ENCODE data around the gene P4HA2. TPM values are rescaled to one million over a fixed set of nuclear protein-coding genes. Genes with fewer than 3 reads are reported as not detected.

Gene P4HA2
- total RNA-seq, 1 experiment from 2014 or later, result 51.8 TPM

GRCh38 chr5:132204371-132205135 is 23.1 kb downstream of the P4HA2 start:
- CTCF ChIA-PET, result no interaction called here
- no peak for TF ChIP-seq CTCF (IDR thresholded peaks at IDR 0.05; ENCODE audit: unreplicated experiment)
- Mint-ChIP-seq H3K36me3 (ENCODE audit: insufficient read depth, unreplicated experiment) (peaks cover 6% of the 10 kb centered on the region), H3K27me3 (ENCODE audit: unreplicated experiment) (no peaks in the 10 kb centered on the region), H3K4me1 (ENCODE audit: low read depth, unreplicated experiment) (no peaks in the 10 kb centered on the region), H3K9me3 (ENCODE audit: low read depth, unreplicated experiment) (no peaks in the 10 kb centered on the region), H3K4me3 (ENCODE audit: low read depth, unreplicated experiment) (no peak overlapping the region), H3K27ac (ENCODE audit: unreplicated experiment) (no peak overlapping the region)
- no TSS peak for BruUV-seq (replicated peaks)
- DNase-seq, result no peak
- intact Hi-C loops (cut with micrococcal nuclease; ENCODE audit: unreplicated experiment), result no loop called here

- intact Hi-C loops (cut with micrococcal nuclease; ENCODE audit: unreplicated experiment), result no loop called here
- no TSS peak for BruUV-seq (replicated peaks)
- H3K27ac Mint-ChIP-seq (ENCODE audit: unreplicated experiment), result no peak overlapping the region
These were observed 23.7 kb downstream of the P4HA2 start for GRCh38 chr5:132203916-132204315.

GRCh38 chr5:132203464-132203818 is 24.2 kb downstream of the P4HA2 start:
- H3K36me3 Mint-ChIP-seq (ENCODE audit: insufficient read depth, unreplicated experiment), result peaks cover 6% of the 10 kb centered on the region
- no peaks in the 10 kb centered on the region for H3K9me3 Mint-ChIP-seq (ENCODE audit: low read depth, unreplicated experiment)
- no peak overlapping the region for H3K27ac Mint-ChIP-seq (ENCODE audit: unreplicated experiment)
- intact Hi-C loops (cut with micrococcal nuclease; ENCODE audit: unreplicated experiment), result no loop called here
- H3K4me1 Mint-ChIP-seq (ENCODE audit: low read depth, unreplicated experiment), result no peaks in the 10 kb centered on the region
- no peak for DNase-seq
- CTCF ChIA-PET, result no interaction called here
- BruUV-seq (replicated peaks), result no TSS peak
- no peak for TF ChIP-seq CTCF (IDR thresholded peaks at IDR 0.05; ENCODE audit: unreplicated experiment)
- no peaks in the 10 kb centered on the region for H3K27me3 Mint-ChIP-seq (ENCODE audit: unreplicated experiment)
- H3K4me3 Mint-ChIP-seq (ENCODE audit: low read depth, unreplicated experiment), result no peak overlapping the region

More at GRCh38 chr5:132203916-132204315, 23.7 kb downstream of the P4HA2 start:
- Mint-ChIP-seq H3K9me3 (ENCODE audit: low read depth, unreplicated experiment) (no peaks in the 10 kb centered on the region), H3K27me3 (ENCODE audit: unreplicated experiment) (no peaks in the 10 kb centered on the region), H3K36me3 (ENCODE audit: insufficient read depth, unreplicated experiment) (peaks cover 6% of the 10 kb centered on the region), H3K4me3 (ENCODE audit: low read depth, unreplicated experiment) (no peak overlapping the region), H3K4me1 (ENCODE audit: low read depth, unreplicated experiment) (no peaks in the 10 kb centered on the region)
- no peak for TF ChIP-seq CTCF (IDR thresholded peaks at IDR 0.05; ENCODE audit: unreplicated experiment)
- DNase-seq, result no peak
- CTCF ChIA-PET, result no interaction called here

- Mint-ChIP-seq H3K27me3 (ENCODE audit: unreplicated experiment) (no peaks in the 10 kb centered on the region), H3K9me3 (ENCODE audit: low read depth, unreplicated experiment) (no peaks in the 10 kb centered on the region), H3K27ac (ENCODE audit: unreplicated experiment) (no peak overlapping the region), H3K36me3 (ENCODE audit: insufficient read depth, unreplicated experiment) (peaks cover under 1% of the 10 kb centered on the region), H3K4me1 (ENCODE audit: low read depth, unreplicated experiment) (no peaks in the 10 kb centered on the region), H3K4me3 (ENCODE audit: low read depth, unreplicated experiment) (no peak overlapping the region)
- CTCF ChIA-PET, result no interaction called here
- no TSS peak for BruUV-seq (replicated peaks)
- no peak for DNase-seq
- no peak for TF ChIP-seq CTCF (IDR thresholded peaks at IDR 0.05; ENCODE audit: unreplicated experiment)
- intact Hi-C loops (cut with micrococcal nuclease; ENCODE audit: unreplicated experiment), result no loop called here
These were observed 24.8 kb downstream of the P4HA2 start for GRCh38 chr5:132202711-132203463.

Data from Calu3 (cell line).